IMR-90 (cell line): ENCODE results near the gene TIAM2.

Experiments used
- BHLHE40 ChIP-seq: fragments of 150-350 bp; IDR thresholded peaks from 2 replicates; pipeline ENCODE4 v1.6.1; 2016; ENCODE audit warnings: mild to moderate bottlenecking, low read depth, low read length
- CEBPB ChIP-seq: IDR thresholded peaks from 2 replicates; pipeline ENCODE4 v1.6.1; 2012; ENCODE audit warnings: low read depth, low read length, improper control_type of control experiment
- CHD1 ChIP-seq: IDR thresholded peaks from 2 replicates; pipeline ENCODE4 v1.6.1; 2012; ENCODE audit warnings: low read depth, low read length, improper control_type of control experiment
- CTCF ChIP-seq: conservative IDR thresholded peaks from 2 replicates; pipeline ENCODE4 v1.5.1; 2012; ENCODE audit warnings: mild to moderate bottlenecking, low read depth, low read length, improper control_type of control experiment
- ELK1 ChIP-seq: fragments of 150-350 bp; IDR thresholded peaks from 2 replicates; pipeline ENCODE4 v1.6.1; 2016; ENCODE audit warnings: low read depth, mild to moderate bottlenecking, low read length, moderate library complexity, borderline replicate concordance
- FOS ChIP-seq: fragments of 150-350 bp; IDR thresholded peaks from 2 replicates; pipeline ENCODE4 v1.6.1; 2016; ENCODE audit warnings: low read depth, low read length
- MAFK ChIP-seq: IDR thresholded peaks from 2 replicates; pipeline ENCODE4 v1.6.1; 2012; ENCODE audit warnings: low read depth, low read length, improper control_type of control experiment
- MXI1 ChIP-seq: IDR thresholded peaks from 2 replicates; pipeline ENCODE4 v1.6.1; 2012; ENCODE audit warnings: low read depth, mild to moderate bottlenecking, low read length, moderate library complexity, borderline replicate concordance
- POLR2A ChIP-seq: IDR thresholded peaks from 2 replicates; pipeline ENCODE4 v1.6.1; 2012; ENCODE audit warnings: mild to moderate bottlenecking, low read depth, low read length
- RAD21 ChIP-seq: IDR thresholded peaks from 2 replicates; pipeline ENCODE4 v1.6.1; 2012; ENCODE audit warnings: low read length, improper control_type of control experiment
- RCOR1 ChIP-seq: IDR thresholded peaks from 2 replicates; pipeline ENCODE4 v1.6.1; 2012; ENCODE audit warnings: mild to moderate bottlenecking, low read length, improper control_type of control experiment; ENCODE audit not compliant: insufficient replicate concordance
- RFX5 ChIP-seq: IDR thresholded peaks from 2 replicates; pipeline ENCODE4 v1.8.0; 2012; ENCODE audit warnings: low read depth, mild to moderate bottlenecking, low read length, moderate library complexity
- SMC3 ChIP-seq: fragments of 150-350 bp; IDR thresholded peaks from 2 replicates; pipeline ENCODE4 v1.6.1; 2016; ENCODE audit warnings: low read depth, mild to moderate bottlenecking, antibody characterized with exemption, low read length, moderate library complexity
- USF2 ChIP-seq: fragments of 150-350 bp; IDR thresholded peaks from 2 replicates; pipeline ENCODE4 v1.6.1; 2017; ENCODE audit warnings: mild to moderate bottlenecking, antibody characterized with exemption, low read length, low read depth

- TF ChIP-seq CTCF (no peak), FOS (no peak), POLR2A (no peak), RFX5 (no peak), BHLHE40 (no peak), CHD1 (no peak), USF2 (no peak), SMC3 (no peak), MAFK (no peak), ELK1 (no peak), RAD21 (no peak), CEBPB (no peak), MXI1 (no peak), RCOR1 (no peak)
These were observed 44.2 kb upstream of the TIAM2 start for GRCh38 chr6:154950979-154951344.
